Activated naive CD8-positive, alpha-beta T cell treated with anti-CD3 and anti-CD28 coated beads, Interleukin-2, amount 10 ng/mL, durations not matched to agents 7 days and 5 days (primary cell): ENCODE results near the gene NAA25. TPM values are rescaled to one million over a fixed set of nuclear protein-coding genes. Genes with fewer than 3 reads are reported as not detected.
"Not testable (repeated sequence)": the region's sequence is repeated elsewhere in the genome, so short reads cannot be mapped to it uniquely, and the experiment has no call there.

Source experiments
- ATAC-seq: fragments of 150-1000 bp; cut with Tn5 transposase; one replicate; pipeline ENCODE4 v1.10.0; 2021; ENCODE audit warnings: low read depth, moderate library complexity
- POLR2A ChIA-PET: fragments of 350-600 bp; sonication (Branson Sonifier 250); formaldehyde crosslinking; loops from one replicate; lab custom pipeline; 2021; ENCODE audit warnings: antibody characterized with exemption; lab: Charles Lee
- DNase-seq: peaks from one replicate; pipeline ENCODE4 v3.0.0; 2021
- H3K27ac Mint-ChIP-seq: one replicate; pipeline ENCODE4 v1.8.0; 2022; ENCODE audit warnings: mild to moderate bottlenecking, mixed read lengths
- H3K27me3 Mint-ChIP-seq: one replicate; pipeline ENCODE4 v1.8.0; 2022; ENCODE audit warnings: mild to moderate bottlenecking, moderate library complexity, mixed read lengths
- H3K36me3 Mint-ChIP-seq: one replicate; pipeline ENCODE4 v1.8.0; 2021; ENCODE audit warnings: mild to moderate bottlenecking, mixed read lengths
- H3K4me1 Mint-ChIP-seq: one replicate; pipeline ENCODE4 v1.8.0; 2021; ENCODE audit warnings: mixed read lengths
- H3K4me3 Mint-ChIP-seq: one replicate; pipeline ENCODE4 v1.8.0; 2022; ENCODE audit warnings: mild to moderate bottlenecking, moderate library complexity, mixed read lengths
- H3K9me3 Mint-ChIP-seq: one replicate; pipeline ENCODE4 v1.8.0; 2021; ENCODE audit warnings: mixed read lengths
- total RNA-seq, 2 experiments: library from RNA; stranded (reverse); gene quantifications; one replicate each; pipeline ENCODE4 v1.2.3, GENCODE V29; 2021

The NAA25 gene
- total RNA-seq, 2 experiments from 2014 or later = 26.0 to 28.5 TPM

- no peak for ATAC-seq
- Mint-ChIP-seq H3K4me1 (peaks cover 13% of the 10 kb centered on the region), H3K4me3 (no peak overlapping the region), H3K27ac (no peak overlapping the region), H3K36me3 (peaks cover 36% of the 10 kb centered on the region), H3K9me3 (no peaks in the 10 kb centered on the region), H3K27me3 (no peaks in the 10 kb centered on the region)
- POLR2A ChIA-PET = interaction anchor here (1.7 kb wide), 1 partner anchor 21 kb away, joined by 5 read pairs; the partner anchor contains the start of gene NAA25
- DNase-seq = no peak
Observed at GRCh38 chr12:112087851-112088250, 20.7 kb downstream of the NAA25 start.

GRCh38 chr12:112087055-112087850, 21.3 kb downstream of the NAA25 start:
- Mint-ChIP-seq H3K4me1 (peaks cover 15% of the 10 kb centered on the region), H3K36me3 (peaks cover 39% of the 10 kb centered on the region), H3K27ac (no peak overlapping the region), H3K4me3 (no peak overlapping the region), H3K27me3 (no peaks in the 10 kb centered on the region), H3K9me3 (no peaks in the 10 kb centered on the region)
- no peak for DNase-seq
- POLR2A ChIA-PET = interaction anchor here (1.7 kb wide), 1 partner anchor 22 kb away, joined by 5 read pairs; the partner anchor contains the start of gene NAA25
- no peak for ATAC-seq

- DNase-seq (no peak), ATAC-seq (no peak)
- POLR2A ChIA-PET = no interaction called here
- H3K27me3 Mint-ChIP-seq = no peaks in the 10 kb centered on the region
- no peak overlapping the region for H3K27ac Mint-ChIP-seq
- no peaks in the 10 kb centered on the region for H3K9me3 Mint-ChIP-seq
- no peaks in the 10 kb centered on the region for H3K4me1 Mint-ChIP-seq
- H3K36me3 Mint-ChIP-seq = peaks cover 26% of the 10 kb centered on the region
- no peak overlapping the region for H3K4me3 Mint-ChIP-seq
Observed at GRCh38 chr12:112066566-112066965, 42.0 kb downstream of the NAA25 start.

GRCh38 chr12:112063273-112063672, 45.3 kb downstream of the NAA25 start:
- Mint-ChIP-seq H3K27ac (no peak overlapping the region), H3K27me3 (no peaks in the 10 kb centered on the region), H3K4me1 (no peaks in the 10 kb centered on the region), H3K36me3 (peaks cover 14% of the 10 kb centered on the region), H3K4me3 (no peak overlapping the region), H3K9me3 (no peaks in the 10 kb centered on the region)
- no peak for DNase-seq
- POLR2A ChIA-PET = no interaction called here
- ATAC-seq = no peak

- Mint-ChIP-seq H3K4me1 (no peaks in the 10 kb centered on the region), H3K4me3 (no peak overlapping the region), H3K27ac (no peak overlapping the region), H3K9me3 (no peaks in the 10 kb centered on the region), H3K27me3 (no peaks in the 10 kb centered on the region), H3K36me3 (peaks cover 5% of the 10 kb centered on the region)
- POLR2A ChIA-PET = no interaction called here
- DNase-seq (no peak), ATAC-seq (no peak)
Observed at GRCh38 chr12:112061137-112061536, 47.4 kb downstream of the NAA25 start.

GRCh38 chr12:112049351-112049750, 59.2 kb downstream of the NAA25 start:
- DNase-seq (no peak), ATAC-seq (no peak)
- no peaks in the 10 kb centered on the region for H3K27me3 Mint-ChIP-seq
- H3K9me3 Mint-ChIP-seq = no peaks in the 10 kb centered on the region
- H3K27ac Mint-ChIP-seq = no peak overlapping the region
- H3K36me3 Mint-ChIP-seq = peaks cover 27% of the 10 kb centered on the region
- H3K4me3 Mint-ChIP-seq = no peak overlapping the region
- POLR2A ChIA-PET = no interaction called here
- peaks cover 3% of the 10 kb centered on the region for H3K4me1 Mint-ChIP-seq

GRCh38 chr12:112046003-112046402, 62.6 kb downstream of the NAA25 start:
- H3K4me3 Mint-ChIP-seq = no peak overlapping the region
- POLR2A ChIA-PET = interaction anchor here (0.6 to 1.1 kb wide), 2 partner anchors 26 to 30 kb away, joined by 3 read pairs; no protein-coding TSS in a partner anchor
- peaks cover 27% of the 10 kb centered on the region for H3K36me3 Mint-ChIP-seq
- no peaks in the 10 kb centered on the region for H3K27me3 Mint-ChIP-seq
- no peak overlapping the region for H3K27ac Mint-ChIP-seq
- ATAC-seq = no peak
- no peaks in the 10 kb centered on the region for H3K9me3 Mint-ChIP-seq
- no peaks in the 10 kb centered on the region for H3K4me1 Mint-ChIP-seq
- DNase-seq = no peak

- H3K4me3 Mint-ChIP-seq, DNase-seq, POLR2A ChIA-PET, H3K4me1 Mint-ChIP-seq, H3K27me3 Mint-ChIP-seq, ATAC-seq, H3K9me3 Mint-ChIP-seq, H3K27ac Mint-ChIP-seq: not testable (repeated sequence)
- peaks cover 28% of the 10 kb centered on the region for H3K36me3 Mint-ChIP-seq
Observed at GRCh38 chr12:112036614-112037013, 72.0 kb downstream of the NAA25 start.

GRCh38 chr12:112035219-112035785, 73.3 kb downstream of the NAA25 start:
- DNase-seq (no peak), ATAC-seq (no peak)
- Mint-ChIP-seq H3K27me3 (no peaks in the 10 kb centered on the region), H3K36me3 (peaks cover 34% of the 10 kb centered on the region), H3K4me1 (no peaks in the 10 kb centered on the region), H3K27ac (no peak overlapping the region), H3K9me3 (no peaks in the 10 kb centered on the region), H3K4me3 (no peak overlapping the region)
- POLR2A ChIA-PET = interaction anchor here (0.7 kb wide), 1 partner anchor 13 kb away, joined by 5 read pairs; no protein-coding TSS in a partner anchor

GRCh38 chr12:112032292-112032691, 76.3 kb downstream of the NAA25 start:
- no peak for DNase-seq
- Mint-ChIP-seq H3K4me1 (peaks cover 1% of the 10 kb centered on the region), H3K27me3 (no peaks in the 10 kb centered on the region), H3K9me3 (no peaks in the 10 kb centered on the region), H3K27ac (no peak overlapping the region), H3K36me3 (peaks cover 28% of the 10 kb centered on the region), H3K4me3 (no peak overlapping the region)
- POLR2A ChIA-PET = interaction anchor here (1.7 to 2.9 kb wide), 2 partner anchors 10 to 20 kb away, joined by 3 to 8 read pairs; partner anchors contain the start of genes ERP29 and TMEM116
- ATAC-seq = no peak

GRCh38 chr12:112031472-112031871, 77.1 kb downstream of the NAA25 start:
- POLR2A ChIA-PET = interaction anchor here (2.9 kb wide), 1 partner anchor 19 kb away, joined by 8 read pairs; the partner anchor contains the start of genes ERP29 and TMEM116
- Mint-ChIP-seq H3K27me3 (no peaks in the 10 kb centered on the region), H3K4me1 (peaks cover 3% of the 10 kb centered on the region), H3K27ac (peak overlapping the region; percentile 23), H3K9me3 (no peaks in the 10 kb centered on the region), H3K4me3 (no peak overlapping the region), H3K36me3 (peaks cover 27% of the 10 kb centered on the region)
- ATAC-seq = no peak
- no peak for DNase-seq

- Mint-ChIP-seq H3K9me3 (no peaks in the 10 kb centered on the region), H3K27me3 (no peaks in the 10 kb centered on the region), H3K4me3 (no peak overlapping the region), H3K4me1 (peaks cover 12% of the 10 kb centered on the region), H3K27ac (peak overlapping the region; percentile 13), H3K36me3 (peaks cover 34% of the 10 kb centered on the region)
- ATAC-seq (no peak), DNase-seq (no peak)
- POLR2A ChIA-PET = interaction anchor here (1.3 to 2.9 kb wide), 2 partner anchors 15 to 17 kb away, joined by 5 to 8 read pairs; partner anchors contain the start of genes ERP29 and TMEM116
Observed at GRCh38 chr12:112029301-112029700, 79.3 kb downstream of the NAA25 start.

- Mint-ChIP-seq H3K36me3 (peaks cover 27% of the 10 kb centered on the region), H3K4me3 (peak overlapping the region; percentile 48), H3K4me1 (peaks cover 12% of the 10 kb centered on the region)
Observed at GRCh38 chr12:112025808-112026375, 82.7 kb downstream of the NAA25 start.

More at GRCh38 chr12:112025808-112026375, 82.7 kb downstream of the NAA25 start:
- DNase-seq = no peak
- Mint-ChIP-seq H3K27me3 (no peaks in the 10 kb centered on the region), H3K9me3 (no peaks in the 10 kb centered on the region), H3K27ac (peak overlapping the region; percentile 83)
- ATAC-seq = peak; percentile 56
- POLR2A ChIA-PET = no interaction called here
